ENCODE results near the gene LNX1. TPM values are rescaled to one million over a fixed set of nuclear protein-coding genes. Genes with fewer than 3 reads are reported as not detected.

The LNX1 gene
- total and polyA plus RNA-seq, 2 of the 13 experiments (the other 11 are each of a cell fraction or from before 2014, with no cell fraction given): 0.49 TPM

DNA sequence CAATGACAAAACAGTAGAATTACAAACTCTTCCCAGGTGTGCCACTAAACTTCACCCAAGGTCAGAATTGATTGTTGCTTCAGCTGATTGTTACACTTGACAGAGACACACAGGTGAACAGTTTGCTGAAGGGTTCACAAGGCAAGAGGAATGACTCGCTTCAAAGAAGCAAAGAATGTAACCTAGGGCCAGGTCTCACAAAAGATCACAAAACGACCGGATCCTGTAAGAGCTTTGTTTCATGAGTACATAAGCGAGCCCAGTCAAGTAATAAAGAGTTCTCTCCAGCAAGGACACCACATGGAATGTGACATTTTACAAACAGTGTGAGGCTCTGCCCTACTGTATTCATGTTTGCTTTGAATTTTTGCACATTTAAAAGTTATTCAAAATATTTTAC is 9.1 kb downstream of the LNX1 start (continued):
- TF ChIP-seq ZNF431 (CRISPR knock-in tag; IDR thresholded peaks at IDR 0.05; ENCODE audit: borderline replicate concordance, low read depth) (no peak), ZNF33B (CRISPR knock-in tag; IDR thresholded peaks at IDR 0.05) (no peak), TARDBP (CRISPR knock-in tag; IDR thresholded peaks at IDR 0.05) (peak; percentile 48; the same call in 1 of the 2 replicates), TP53 (CRISPR knock-in tag; conservative IDR thresholded peaks at IDR 0.05) (no peak), THYN1 (CRISPR knock-in tag; IDR thresholded peaks at IDR 0.05; ENCODE audit: borderline replicate concordance, low read depth) (no peak), TFE3 (CRISPR knock-in tag; IDR thresholded peaks at IDR 0.05) (peak; percentile 50; the same call in 1 of the 2 replicates), SMC3 (IDR thresholded peaks at IDR 0.05; ENCODE audit: low read length) (no peak), LCORL (IDR thresholded peaks at IDR 0.05) (no peak), LCORL (CRISPR knock-in tag; IDR thresholded peaks at IDR 0.05) (no peak), KLF13 (CRISPR knock-in tag; IDR thresholded peaks at IDR 0.05) (no peak), KDM6A (CRISPR knock-in tag; IDR thresholded peaks at IDR 0.05; ENCODE audit: low read depth) (no peak), ZNF230 (CRISPR knock-in tag; IDR thresholded peaks at IDR 0.05) (no peak), POLR2AphosphoS2 (IDR thresholded peaks at IDR 0.05; ENCODE audit: low read depth, low read length) (no peak), TSC22D2 (CRISPR knock-in tag; IDR thresholded peaks at IDR 0.05; ENCODE audit: borderline replicate concordance) (no peak), GATAD1 (CRISPR knock-in tag; IDR thresholded peaks at IDR 0.05) (no peak), ZNF552 (CRISPR knock-in tag; IDR thresholded peaks at IDR 0.05; ENCODE audit: borderline replicate concordance) (no peak), ZBTB26 (CRISPR knock-in tag; IDR thresholded peaks at IDR 0.05; ENCODE audit: borderline replicate concordance) (no peak), ZNF451 (CRISPR knock-in tag; IDR thresholded peaks at IDR 0.05) (no peak), EHMT2 (IDR thresholded peaks at IDR 0.05; ENCODE audit: borderline replicate concordance, low read depth, low read length) (no peak)
- TF ChIP-seq, protein P1, sequence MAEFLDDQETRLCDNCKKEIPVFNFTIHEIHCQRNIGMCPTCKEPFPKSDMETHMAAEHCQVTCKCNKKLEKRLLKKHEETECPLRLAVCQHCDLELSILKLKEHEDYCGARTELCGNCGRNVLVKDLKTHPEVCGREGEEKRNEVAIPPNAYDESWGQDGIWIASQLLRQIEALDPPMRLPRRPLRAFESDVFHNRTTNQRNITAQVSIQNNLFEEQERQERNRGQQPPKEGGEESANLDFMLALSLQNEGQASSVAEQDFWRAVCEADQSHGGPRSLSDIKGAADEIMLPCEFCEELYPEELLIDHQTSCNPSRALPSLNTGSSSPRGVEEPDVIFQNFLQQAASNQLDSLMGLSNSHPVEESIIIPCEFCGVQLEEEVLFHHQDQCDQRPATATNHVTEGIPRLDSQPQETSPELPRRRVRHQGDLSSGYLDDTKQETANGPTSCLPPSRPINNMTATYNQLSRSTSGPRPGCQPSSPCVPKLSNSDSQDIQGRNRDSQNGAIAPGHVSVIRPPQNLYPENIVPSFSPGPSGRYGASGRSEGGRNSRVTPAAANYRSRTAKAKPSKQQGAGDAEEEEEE (CRISPR knock-in tag; IDR thresholded peaks at IDR 0.05; ENCODE audit: borderline replicate concordance): no peak
- TF ChIP-seq, protein P2, sequence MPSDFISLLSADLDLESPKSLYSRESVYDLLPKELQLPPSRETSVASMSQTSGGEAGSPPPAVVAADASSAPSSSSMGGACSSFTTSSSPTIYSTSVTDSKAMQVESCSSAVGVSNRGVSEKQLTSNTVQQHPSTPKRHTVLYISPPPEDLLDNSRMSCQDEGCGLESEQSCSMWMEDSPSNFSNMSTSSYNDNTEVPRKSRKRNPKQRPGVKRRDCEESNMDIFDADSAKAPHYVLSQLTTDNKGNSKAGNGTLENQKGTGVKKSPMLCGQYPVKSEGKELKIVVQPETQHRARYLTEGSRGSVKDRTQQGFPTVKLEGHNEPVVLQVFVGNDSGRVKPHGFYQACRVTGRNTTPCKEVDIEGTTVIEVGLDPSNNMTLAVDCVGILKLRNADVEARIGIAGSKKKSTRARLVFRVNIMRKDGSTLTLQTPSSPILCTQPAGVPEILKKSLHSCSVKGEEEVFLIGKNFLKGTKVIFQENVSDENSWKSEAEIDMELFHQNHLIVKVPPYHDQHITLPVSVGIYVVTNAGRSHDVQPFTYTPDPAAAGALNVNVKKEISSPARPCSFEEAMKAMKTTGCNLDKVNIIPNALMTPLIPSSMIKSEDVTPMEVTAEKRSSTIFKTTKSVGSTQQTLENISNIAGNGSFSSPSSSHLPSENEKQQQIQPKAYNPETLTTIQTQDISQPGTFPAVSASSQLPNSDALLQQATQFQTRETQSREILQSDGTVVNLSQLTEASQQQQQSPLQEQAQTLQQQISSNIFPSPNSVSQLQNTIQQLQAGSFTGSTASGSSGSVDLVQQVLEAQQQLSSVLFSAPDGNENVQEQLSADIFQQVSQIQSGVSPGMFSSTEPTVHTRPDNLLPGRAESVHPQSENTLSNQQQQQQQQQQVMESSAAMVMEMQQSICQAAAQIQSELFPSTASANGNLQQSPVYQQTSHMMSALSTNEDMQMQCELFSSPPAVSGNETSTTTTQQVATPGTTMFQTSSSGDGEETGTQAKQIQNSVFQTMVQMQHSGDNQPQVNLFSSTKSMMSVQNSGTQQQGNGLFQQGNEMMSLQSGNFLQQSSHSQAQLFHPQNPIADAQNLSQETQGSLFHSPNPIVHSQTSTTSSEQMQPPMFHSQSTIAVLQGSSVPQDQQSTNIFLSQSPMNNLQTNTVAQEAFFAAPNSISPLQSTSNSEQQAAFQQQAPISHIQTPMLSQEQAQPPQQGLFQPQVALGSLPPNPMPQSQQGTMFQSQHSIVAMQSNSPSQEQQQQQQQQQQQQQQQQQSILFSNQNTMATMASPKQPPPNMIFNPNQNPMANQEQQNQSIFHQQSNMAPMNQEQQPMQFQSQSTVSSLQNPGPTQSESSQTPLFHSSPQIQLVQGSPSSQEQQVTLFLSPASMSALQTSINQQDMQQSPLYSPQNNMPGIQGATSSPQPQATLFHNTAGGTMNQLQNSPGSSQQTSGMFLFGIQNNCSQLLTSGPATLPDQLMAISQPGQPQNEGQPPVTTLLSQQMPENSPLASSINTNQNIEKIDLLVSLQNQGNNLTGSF (CRISPR knock-in tag; IDR thresholded peaks at IDR 0.05): no peak

Data from HepG2 (cell line).